Lower lobe of right lung (tissue), 2 donors: Measurements from ENCODE around the gene CERKL. TPM values are rescaled to one million over a fixed set of nuclear protein-coding genes. Genes with fewer than 3 reads are reported as not detected.
"Not testable (repeated sequence)": the region's sequence is repeated elsewhere in the genome, so short reads cannot be mapped to it uniquely, and the experiment has no call there.

Experiments used
- ATAC-seq, 2 donors: fragments of 200-7000 bp; cut with Tn5 transposase; one replicate each; pipeline ENCODE4 v1.9.1; 2020 to 2022; ENCODE audit warnings: mild to moderate bottlenecking in 2 of 2, moderate library complexity in 2 of 2
- DNase-seq: peaks from one replicate; pipeline ENCODE4 v3.0.0-alpha.2; 2020
- H3K27ac ChIP-seq: fragments of 200-600 bp; one replicate; pipeline ENCODE4 v1.8.0; 2022
- H3K27me3 ChIP-seq: fragments of 200-600 bp; one replicate; pipeline ENCODE4 v1.8.0; 2022; ENCODE audit warnings: low read depth
- H3K36me3 ChIP-seq: fragments of 200-600 bp; one replicate; pipeline ENCODE4 v1.8.0; 2022; ENCODE audit warnings: mild to moderate bottlenecking
- H3K4me1 ChIP-seq: fragments of 200-600 bp; one replicate; pipeline ENCODE4 v1.8.0; 2022
- H3K4me3 ChIP-seq: fragments of 200-600 bp; one replicate; pipeline ENCODE4 v1.8.0; 2022; ENCODE audit warnings: mild to moderate bottlenecking
- H3K9me3 ChIP-seq: fragments of 200-600 bp; one replicate; pipeline ENCODE4 v1.8.0; 2022
- CTCF ChIP-seq: fragments of 200-600 bp; IDR thresholded peaks from one replicate; pipeline ENCODE4 v1.8.0; 2022; ENCODE audit warnings: antibody characterized with exemption, mild to moderate bottlenecking
- intact Hi-C: fragments of 100-400 bp; cut with DNase I; formaldehyde crosslinking; loops from one replicate; pipeline ENCODE4 v1.11.0; 2022
- long read RNA-seq: library from polyadenylated mRNA; unstranded; transcript quantifications from one replicate; pipeline ENCODE4 v2.0.0, GENCODE V29; 2021
- total RNA-seq: library from RNA; stranded (reverse); fragmentation: NEBNext Ultra II Directional; extraction: Animal tissue kit (Norgen Biotek cat#: 25700); gene quantifications from one replicate; pipeline ENCODE4 v1.2.1, GENCODE V29; 2021
- donor health status: DM: no; HTN: yes; CAD: no; lungs with severe emphysema.

Gene CERKL
- total RNA-seq, result 1.7 TPM
- long read RNA-seq, partial matches to known transcripts, result 0 of 4 reads
- long read RNA-seq, other reads (novel, unspliced or antisense), result 3 of 4 reads

GRCh38 chr2:181656450-181657291, at the start of gene CERKL:
TSS of gene CERKL (minus strand) at chr2:181657105. CDS start at chr2:181657006, 99 bp downstream.
- Histone ChIP-seq H3K4me1 (peaks cover 8% of the 10 kb centered on the region), H3K27me3 (peaks cover 14% of the 10 kb centered on the region), H3K36me3 (no peaks in the 10 kb centered on the region), H3K4me3 (peak within 1 kb of the TSS; percentile 66), H3K27ac (no peak within 1 kb of the TSS), H3K9me3 (no peaks in the 10 kb centered on the region)
- DNase-seq (peak; percentile 69), ATAC-seq (peak; percentile 95)
- TF ChIP-seq CTCF, result no peak
- intact Hi-C loops, result no loop called here

- H3K9me3 ChIP-seq, H3K4me1 ChIP-seq, ATAC-seq, H3K36me3 ChIP-seq, intact Hi-C loops, H3K27me3 ChIP-seq, H3K27ac ChIP-seq, DNase-seq, H3K4me3 ChIP-seq: not testable (repeated sequence)
Observed at GRCh38 chr2:181702519-181702918, 45.6 kb upstream of the CERKL start.

- H3K27me3 ChIP-seq, result no peaks in the 10 kb centered on the region
- H3K36me3 ChIP-seq, result no peaks in the 10 kb centered on the region
- H3K4me3 ChIP-seq, result no peak overlapping the region
- DNase-seq (no peak), ATAC-seq (no peak)
- H3K27ac ChIP-seq, result no peak overlapping the region
- no peaks in the 10 kb centered on the region for H3K4me1 ChIP-seq
- H3K9me3 ChIP-seq, result no peaks in the 10 kb centered on the region
- no peak for TF ChIP-seq CTCF
- intact Hi-C loops, result no loop called here
Observed at GRCh38 chr2:181698223-181698622, 41.3 kb upstream of the CERKL start.

- H3K9me3 ChIP-seq, result no peaks in the 10 kb centered on the region
- ATAC-seq (peak; percentile 47 to 68), DNase-seq (no peak)
- no peak for TF ChIP-seq CTCF
- no peaks in the 10 kb centered on the region for H3K27me3 ChIP-seq
- H3K4me3 ChIP-seq, result no peak overlapping the region
- no peak overlapping the region for H3K27ac ChIP-seq
- H3K4me1 ChIP-seq, result no peaks in the 10 kb centered on the region
- no peaks in the 10 kb centered on the region for H3K36me3 ChIP-seq
- intact Hi-C loops, result no loop called here
Observed at GRCh38 chr2:181697571-181697970, 40.7 kb upstream of the CERKL start.

GRCh38 chr2:181697126-181697525, 40.2 kb upstream of the CERKL start:
- no peak for TF ChIP-seq CTCF
- Histone ChIP-seq H3K27me3 (no peaks in the 10 kb centered on the region), H3K4me3 (no peak overlapping the region), H3K9me3 (no peaks in the 10 kb centered on the region), H3K36me3 (no peaks in the 10 kb centered on the region), H3K27ac (no peak overlapping the region), H3K4me1 (no peaks in the 10 kb centered on the region)
- intact Hi-C loops, result no loop called here
- no peak for DNase-seq
- peak; percentile 23 to 37 for ATAC-seq

- H3K27ac ChIP-seq, result no peak overlapping the region
- no peaks in the 10 kb centered on the region for H3K4me1 ChIP-seq
- H3K4me3 ChIP-seq, result no peak overlapping the region
- no peaks in the 10 kb centered on the region for H3K9me3 ChIP-seq
- DNase-seq (no peak), ATAC-seq (no peak)
- H3K36me3 ChIP-seq, result no peaks in the 10 kb centered on the region
- TF ChIP-seq CTCF, result no peak
- intact Hi-C loops, result no loop called here
- no peaks in the 10 kb centered on the region for H3K27me3 ChIP-seq
Observed at GRCh38 chr2:181694271-181694670, 37.4 kb upstream of the CERKL start.
